Islet of Langerhans (tissue), 1 donor: ENCODE measurements around the gene ZNF322.
A peak's percentile ranks its signal among the peaks of the same experiment; 100 is the strongest.

Source experiments
- FAIRE-seq: peaks from one replicate; lab custom pipeline; 2011; peaks lifted over from hg19 to GRCh38; lab: Jason Lieb, UNC

ZNF322 gene

DNA sequence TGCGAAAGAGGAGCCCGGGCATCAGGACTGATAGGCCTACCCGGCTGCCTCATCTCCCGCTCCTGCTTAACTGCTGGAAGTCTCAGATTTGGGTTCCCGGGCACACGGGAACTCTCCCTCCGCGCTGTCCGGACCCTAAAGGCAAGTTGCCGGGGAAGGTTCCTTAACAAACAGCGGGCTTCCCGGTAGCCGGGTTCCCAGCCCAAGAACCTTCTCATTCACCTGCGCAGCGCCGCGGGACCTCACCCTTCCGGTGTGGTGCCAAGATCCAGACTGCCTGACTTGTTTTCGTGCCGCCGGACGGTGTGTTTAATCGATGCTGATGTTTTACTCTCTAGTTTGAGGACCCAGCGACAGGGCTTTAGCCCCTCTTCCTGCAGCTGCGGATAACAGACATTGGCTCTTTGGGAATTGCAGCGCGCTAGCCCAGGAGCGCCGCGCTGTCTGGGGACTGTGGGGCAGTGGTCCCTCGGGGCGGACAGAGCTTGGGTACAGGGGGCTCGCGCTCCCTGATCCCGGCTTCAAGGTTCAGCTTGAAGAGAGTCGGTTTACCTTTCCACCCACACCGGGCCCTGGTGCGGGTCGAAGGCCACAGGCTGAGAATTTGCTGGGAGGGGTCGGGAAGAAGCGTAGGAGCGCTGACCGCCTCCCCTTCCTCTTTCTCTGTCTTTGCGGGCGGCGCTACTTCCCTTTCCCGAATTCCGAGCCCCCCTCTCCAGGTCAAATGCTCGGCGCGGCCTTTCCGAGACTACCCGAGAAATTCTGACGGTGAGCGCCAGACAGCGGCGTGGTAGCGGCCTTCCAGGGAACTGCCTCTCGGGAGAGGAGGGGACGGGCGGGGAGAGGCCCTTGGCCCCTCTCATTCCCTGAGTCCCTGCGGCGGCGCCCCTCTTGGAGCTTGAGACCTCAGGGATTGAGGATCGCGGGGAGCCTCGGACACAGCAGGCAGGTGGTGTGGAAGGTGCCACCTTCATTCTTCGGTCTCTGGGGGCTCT lies 45.6 kb downstream of the ZNF322 start:
- no peak for FAIRE-seq

DNA sequence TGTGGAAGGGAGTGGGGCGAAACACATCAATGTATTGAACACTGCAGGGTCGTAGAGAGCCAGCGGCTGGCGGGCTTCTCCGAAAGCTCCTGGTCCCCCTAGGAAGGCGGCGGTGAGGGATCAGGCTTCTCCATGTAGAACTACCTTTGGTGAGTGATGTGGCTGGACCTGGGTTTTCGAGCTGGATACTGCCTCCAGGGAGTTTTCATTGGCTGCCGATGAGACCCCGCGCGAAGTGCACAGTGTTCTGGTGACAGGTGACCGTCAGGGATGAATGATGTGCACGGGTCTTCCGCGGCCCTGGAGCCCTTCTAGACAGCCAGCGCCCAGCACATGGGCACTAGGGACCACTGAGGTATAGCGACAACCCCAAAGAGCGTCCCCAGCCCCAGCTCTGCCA lies 46.3 kb downstream of the ZNF322 start:
- no peak for FAIRE-seq

DNA sequence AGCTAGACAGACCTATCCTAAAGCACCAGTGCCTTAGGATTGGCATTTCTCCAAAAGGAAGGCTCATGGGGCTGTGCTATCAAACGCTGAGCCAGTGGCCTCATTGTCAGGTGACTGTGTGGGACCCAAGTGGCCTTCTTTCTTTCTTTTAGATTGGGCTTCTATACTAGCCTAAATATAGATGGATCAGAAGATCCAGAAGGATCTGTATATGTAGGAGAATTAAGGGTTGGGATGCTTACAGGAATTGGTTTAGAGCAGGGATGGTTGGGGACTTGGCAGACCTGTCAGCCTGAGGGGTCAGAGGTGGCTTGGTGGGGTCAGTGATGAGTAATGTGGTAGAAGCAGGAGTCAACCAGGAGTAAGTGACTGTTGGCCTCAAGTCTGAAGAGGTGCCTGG lies 47.9 kb downstream of the ZNF322 start:
- FAIRE-seq = no peak

DNA sequence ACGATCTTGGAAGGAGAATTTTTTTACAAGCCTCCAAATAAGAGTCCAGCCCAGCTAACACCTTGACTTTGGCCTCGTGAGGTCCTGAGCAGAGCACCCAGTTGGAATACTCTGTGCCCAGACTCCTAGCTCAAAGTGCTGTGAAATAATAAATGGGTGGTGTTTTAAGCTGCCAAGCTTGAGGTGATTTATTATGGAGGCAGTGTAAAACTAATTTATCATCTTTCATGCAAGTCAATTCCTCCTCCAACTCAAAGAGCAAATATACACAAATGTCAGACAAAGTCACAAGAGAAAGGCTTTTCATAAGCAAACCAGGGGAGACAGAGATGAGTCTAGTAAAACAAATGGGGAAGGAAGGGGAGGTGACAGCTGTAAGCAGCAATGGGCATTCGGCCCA lies 50.1 kb downstream of the ZNF322 start:
- FAIRE-seq = no peak

DNA sequence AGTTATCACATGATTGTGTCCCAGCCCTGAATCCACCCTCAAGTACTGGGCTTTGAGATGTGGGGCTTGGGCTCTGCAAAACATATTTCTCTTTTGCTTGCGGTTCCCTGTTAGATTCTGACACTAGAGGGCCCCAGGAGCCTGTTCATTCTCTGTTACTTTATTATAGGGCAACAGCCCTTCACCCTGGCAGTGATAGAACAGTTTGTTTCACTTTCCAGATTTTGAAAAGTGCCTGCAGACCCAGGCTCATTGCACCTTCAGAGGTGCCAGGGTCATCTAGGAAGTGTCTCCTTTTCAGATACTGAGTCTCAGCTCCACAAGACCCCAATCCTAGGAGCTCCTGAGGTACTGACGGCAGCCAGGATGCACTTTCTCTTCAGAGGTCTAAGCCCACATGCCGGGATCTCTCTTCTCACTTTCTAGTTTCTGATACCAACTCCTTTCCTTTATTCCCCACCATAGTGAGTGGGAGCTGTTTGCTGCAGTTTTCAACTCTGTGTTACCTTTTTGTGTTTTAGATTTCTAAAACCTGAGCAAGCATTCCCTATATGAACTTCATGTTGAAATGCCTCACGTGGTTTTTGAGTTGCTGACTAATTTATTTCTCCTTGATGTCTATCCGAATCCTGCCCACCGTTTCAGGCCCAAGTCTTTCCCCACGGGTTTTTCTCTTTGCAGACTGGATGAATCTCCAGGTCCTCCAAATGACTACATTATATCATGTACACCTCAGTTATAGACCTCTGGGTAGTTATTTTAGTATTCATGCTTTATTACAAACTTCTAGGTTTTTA lies 51.9 kb downstream of the ZNF322 start:
- peak; percentile 94 for FAIRE-seq

DNA sequence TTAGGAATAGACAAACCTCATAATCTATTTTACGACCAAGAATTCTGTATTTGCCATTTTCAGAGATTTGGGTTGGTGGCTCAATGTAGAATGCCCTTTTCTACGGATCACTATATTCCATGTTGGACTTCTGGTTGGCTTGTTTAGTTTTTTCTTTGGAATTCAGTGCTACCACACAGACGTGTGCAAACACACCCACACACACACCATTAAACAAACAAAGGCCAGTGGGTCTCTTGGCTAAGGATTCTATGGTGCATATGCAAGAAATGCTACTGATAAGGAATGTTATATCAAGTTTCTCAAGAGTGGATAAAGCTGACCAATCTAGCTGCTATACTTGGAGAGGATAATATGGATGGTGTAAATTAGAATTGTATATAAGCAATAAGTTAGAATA lies 54.7 kb downstream of the ZNF322 start:
- no peak for FAIRE-seq

DNA sequence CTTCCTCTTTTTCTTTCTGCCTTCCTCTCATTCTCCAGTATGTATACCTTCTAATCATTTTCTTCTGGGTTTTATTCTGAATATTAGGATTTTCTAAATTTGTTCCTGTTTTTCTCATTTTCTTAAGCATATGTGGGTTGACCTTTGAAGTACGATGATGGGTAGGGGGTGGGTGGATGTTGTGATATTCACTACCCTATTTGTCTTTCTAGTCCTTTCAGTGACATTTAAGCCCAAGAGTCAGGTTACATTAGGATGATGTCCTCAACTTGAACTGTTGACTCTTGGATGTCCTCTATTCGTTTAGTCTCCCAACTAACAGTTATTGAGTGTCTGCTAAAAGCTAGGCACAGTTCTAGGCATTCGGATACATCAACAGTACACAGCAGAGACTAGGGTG lies 55.5 kb downstream of the ZNF322 start:
- FAIRE-seq = no peak

DNA sequence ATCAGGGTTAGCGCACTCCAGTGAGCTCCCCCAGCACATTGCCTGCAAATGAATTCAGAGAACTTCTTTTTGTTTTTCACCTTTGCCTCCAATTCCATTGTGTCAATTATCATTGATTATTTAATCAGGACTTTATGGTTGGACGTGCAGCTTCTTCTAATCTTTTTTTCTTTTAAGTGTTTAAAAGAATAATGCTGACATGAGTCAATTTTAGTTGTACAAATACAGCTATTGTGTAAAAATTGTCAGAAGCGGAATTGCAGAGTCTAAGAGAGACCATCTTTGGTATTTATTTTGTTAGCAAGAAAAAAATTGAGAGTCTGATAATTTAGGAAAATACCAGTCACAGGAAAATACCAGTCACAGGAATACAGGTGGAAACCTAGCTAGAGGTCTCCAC lies 57.3 kb downstream of the ZNF322 start:
- FAIRE-seq = no peak

DNA sequence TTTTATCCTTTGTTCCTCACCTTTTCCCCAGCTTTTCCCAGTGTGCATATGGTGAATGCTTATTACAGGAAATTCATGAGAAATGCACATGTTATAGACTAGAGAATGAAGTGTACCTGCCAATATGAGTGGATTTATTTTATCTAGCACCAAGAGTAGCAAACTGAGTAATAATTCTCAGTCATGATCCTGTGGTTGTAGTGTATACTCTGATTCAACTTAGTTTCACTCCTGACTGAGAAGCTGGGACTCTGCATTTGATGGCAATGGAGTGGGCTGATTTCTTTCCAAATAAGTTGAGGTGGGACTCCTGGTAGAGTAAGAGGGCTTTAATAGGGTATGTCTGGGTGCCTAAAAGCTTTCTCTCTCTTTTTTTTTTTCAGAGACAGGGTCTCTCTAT lies 58.8 kb downstream of the ZNF322 start:
- FAIRE-seq = no peak

DNA sequence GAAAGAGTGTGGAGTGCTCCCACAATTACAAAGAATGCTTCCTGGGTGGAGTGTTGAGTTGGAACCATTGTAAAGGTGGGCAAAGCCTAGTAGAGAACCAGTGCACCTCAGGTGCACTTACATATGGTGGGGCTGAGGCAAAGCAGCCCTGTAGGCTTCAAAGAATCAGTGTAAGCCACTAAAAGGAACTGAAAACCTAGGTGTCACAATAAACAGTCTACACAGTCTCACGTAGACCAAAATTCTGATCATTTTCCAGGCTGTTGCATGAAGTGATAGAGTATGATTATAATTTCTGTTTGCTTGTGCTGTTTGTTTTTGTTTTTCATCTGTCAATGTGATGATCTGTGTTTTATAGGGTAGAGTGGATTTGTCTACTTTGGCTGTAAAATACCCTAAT lies 60.0 kb downstream of the ZNF322 start:
- FAIRE-seq = no peak

DNA sequence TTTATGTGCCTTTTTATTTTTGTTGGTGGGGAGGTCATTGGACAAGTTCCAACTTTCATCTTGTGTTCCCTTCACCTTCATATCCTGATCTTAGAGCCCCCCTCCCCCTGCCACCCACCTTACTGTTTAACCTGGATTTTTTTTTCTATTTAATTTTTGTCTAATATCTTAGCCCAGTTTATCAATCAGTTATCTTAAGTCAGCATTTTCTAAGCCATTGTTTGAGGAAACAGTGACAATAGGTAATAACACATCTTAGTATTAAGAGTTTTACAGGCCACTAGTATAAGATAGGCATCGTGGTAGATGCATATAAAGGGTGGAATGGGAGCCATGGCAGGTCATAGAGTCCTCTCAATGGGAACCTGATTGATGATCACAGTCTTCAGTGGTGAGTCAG lies 60.4 kb downstream of the ZNF322 start:
- no peak for FAIRE-seq

DNA sequence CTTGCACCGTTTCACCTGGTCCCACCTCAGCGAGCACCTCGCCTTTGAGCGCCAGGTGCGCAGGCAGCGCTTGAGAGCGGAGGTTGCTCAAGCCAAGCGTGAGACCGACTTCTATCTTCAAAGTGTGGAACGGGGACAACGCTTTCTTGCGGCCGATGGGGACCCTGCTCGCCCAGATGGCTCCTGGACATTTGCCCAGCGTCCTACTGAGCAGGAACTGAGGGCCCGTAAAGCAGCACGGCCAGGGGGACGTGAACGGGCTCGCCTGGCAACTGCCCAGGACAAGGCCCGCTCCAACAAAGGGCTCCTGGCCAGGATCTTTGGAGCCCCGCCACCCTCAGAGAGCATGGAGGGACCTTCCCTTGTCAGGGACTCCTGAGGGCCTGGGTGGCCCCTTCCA lies 61.3 kb downstream of the ZNF322 start:
- no peak for FAIRE-seq

DNA sequence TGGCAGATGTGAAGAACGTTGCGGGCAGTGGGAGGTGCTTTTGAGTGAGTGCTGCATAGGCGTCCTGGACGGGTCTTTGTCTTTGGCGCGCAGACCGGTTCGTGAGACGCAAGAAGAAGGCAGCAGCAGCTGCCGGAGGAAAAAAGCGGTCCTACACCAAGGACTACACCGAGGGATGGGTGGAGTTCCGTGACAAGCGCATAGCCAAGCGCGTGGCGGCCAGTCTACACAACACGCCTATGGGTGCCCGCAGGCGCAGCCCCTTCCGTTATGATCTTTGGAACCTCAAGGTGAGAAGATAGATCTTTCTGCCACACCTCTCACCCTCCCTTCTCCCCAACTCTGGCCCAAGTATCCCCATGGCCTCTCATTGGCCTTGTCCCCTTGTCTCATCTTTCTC lies 61.7 kb downstream of the ZNF322 start:
- FAIRE-seq = no peak

DNA sequence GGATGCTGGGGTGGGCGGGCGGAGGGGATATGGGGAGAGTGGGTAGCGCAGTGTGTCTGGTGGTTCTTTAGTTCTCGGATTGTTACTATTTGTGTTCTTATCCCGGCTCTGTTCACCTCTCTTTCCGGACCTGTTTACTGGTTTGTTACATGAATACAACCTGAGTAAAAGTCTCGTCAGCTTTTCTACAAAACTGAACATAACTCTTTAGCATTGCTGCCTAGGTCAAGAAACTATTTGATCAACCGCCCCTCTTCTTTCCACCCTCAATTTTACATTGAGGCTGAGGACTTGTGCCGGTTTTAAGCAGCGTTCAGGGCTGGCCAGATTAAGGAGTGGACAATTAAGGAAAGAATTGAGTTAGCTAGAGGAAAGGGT lies 62.2 kb downstream of the ZNF322 start:
- no peak for FAIRE-seq

DNA sequence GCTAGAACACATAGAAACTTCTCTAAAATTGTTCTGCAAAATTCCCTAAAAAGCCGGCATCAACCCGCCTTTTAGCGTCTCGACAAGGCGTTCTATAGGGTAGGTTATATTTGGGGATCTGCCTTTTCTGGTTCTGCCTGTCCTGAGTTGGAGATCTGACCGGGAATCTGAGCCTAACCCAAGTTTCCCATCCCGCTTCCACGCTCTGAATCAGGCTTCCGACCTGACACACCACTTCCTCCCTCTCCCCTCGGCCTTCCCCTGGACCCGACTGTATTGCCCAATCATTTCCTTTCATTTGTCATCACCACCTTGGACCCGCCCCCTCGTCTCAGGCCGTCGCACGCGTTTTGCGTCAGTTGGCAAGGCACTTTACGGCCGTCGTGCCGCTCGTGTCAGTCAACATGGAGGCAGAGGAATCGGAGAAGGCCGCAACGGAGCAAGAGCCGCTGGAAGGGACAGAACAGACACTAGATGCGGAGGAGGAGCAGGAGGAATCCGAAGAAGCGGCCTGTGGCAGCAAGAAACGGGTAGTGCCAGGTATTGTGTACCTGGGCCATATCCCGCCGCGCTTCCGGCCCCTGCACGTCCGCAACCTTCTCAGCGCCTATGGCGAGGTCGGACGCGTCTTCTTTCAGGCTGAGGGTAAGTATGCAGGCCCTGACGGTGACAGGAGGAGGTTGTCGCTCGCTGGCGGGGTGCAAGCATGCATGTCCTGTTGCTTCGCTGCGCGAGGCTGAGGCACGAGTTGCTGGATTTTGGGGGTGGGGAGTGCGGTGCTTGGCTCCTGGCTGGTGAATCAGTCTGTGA lies 62.8 kb downstream of the ZNF322 start, which contains the start of gene ABT1:
Gene ABT1 (plus strand): TSS at position 375 of the 810 bp plus-strand sequence. CDS start 30 bp downstream, at position 405.
- FAIRE-seq = peak; percentile 79

DNA sequence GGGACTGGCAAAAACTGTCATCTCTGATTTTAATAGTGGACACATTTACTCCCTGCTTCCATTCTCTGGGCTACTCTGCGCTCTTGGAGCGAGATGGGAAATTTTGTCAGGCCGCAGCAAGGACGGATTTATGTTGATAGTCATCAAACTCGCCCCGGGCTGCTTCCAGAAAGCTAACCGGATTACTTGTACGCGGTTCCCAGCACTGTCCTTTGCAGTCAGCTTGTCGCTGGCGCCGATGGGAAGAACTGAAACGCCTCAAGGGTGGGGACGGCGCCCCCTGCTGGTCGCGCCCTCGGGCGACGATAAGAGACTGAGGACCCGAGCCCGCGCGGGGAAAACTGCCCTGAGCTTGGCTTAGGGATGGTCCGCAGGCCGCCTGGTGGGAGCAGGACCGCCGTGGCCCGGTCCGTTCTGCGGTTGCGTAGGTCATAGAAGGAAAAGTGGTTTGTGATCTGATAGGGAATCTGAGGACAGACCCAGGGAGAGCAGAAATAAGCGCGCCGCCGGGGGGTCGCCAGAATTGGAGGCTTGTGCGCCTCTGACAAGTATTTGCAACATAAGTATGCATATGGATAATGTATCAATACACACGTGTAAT lies 63.8 kb downstream of the ZNF322 start:
- no peak for FAIRE-seq

DNA sequence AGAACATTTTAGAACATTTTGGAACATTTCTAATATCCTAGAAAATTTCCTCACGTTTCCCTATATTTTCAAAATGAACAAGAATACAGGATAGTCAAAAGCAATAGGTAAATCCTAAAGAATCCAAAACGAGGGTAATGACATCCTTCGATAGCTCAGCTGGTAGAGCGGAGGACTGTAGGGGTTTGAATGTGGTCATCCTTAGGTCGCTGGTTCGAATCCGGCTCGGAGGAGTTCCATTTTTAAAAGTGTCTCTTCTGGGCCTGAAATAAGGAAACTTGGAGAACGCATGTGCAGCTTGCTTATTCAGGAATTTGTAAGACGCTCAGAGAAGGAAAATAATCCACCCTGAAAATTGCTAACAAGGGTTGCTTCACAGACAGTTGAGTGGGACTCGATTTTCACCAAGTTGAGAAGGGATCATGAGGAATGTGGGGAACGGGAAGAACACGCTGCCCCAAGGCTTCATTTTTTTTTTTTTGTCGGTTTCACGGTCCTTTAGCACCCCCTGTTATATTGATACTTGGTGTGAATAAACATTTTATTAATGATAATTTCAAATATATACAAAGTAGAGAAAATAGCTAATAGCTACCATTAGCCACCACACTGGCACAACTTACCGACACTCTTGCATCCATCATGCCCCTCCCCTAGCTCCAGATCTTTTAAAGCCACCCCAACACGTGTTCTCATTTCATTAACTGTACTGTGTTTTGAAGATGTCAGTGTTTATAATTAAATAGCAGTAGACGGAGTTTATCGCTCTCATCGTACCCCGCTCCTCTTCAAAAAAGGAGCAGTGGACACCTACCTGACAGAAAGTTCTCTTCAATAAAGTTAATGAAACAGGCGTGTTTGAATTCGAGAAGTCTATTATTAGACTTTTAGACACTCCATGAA lies 64.6 kb downstream of the ZNF322 start:
- no peak for FAIRE-seq

DNA sequence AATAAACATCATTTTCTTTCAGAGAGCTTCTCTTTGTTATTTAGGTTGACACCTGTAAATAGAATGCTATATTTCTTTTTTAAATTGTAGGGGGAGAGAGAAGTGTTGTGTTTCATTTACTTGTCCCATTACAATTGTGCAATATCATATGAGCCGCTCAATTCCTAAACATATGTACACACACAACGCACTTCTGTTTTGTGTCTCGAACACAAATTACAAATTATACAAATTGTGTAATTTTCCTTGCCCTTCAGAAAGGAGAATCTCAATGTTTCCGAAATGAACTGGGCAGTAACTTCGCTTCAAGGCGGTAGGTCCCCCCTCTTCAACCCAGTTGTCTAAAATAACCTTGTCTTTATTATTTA lies 65.4 kb downstream of the ZNF322 start:
- FAIRE-seq = no peak

DNA sequence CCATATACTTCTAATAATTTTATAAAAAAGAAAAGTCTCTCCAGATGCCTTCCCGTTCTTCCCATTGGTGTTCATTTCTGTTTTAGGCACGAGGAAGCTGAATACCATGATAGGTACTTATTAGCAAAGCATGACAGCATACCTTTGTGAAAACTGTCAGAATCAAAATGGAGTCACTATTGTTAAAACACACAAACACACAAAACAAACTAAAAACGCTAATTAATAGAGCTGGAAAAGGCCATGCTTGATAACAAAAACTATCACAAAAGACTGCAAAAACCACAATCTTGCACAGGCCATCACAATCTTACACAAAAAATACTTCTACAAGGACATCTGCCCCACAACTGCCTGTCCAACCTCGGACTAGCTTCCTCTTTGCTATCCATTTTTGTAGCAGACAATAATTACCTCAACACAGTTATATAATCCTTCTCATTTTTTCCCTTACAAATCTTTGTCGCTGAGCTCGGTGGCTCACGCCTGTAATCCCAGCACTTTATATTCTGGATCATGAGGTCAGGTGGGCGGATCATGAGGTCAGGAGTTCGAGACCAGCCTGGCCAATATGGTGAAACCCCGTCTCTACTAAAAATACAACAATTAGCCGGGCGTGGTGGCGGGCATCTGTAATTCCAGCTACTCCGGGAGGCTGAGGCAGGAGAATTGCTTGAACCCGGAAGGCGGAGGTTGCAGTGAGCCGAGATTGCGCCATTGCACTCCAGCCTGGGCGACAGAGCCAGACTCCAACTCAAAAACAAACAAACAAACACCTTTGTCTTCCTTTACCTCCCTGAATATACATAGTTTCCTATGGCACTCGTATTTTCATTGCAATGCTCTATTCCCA lies 66.0 kb downstream of the ZNF322 start:
- FAIRE-seq = no peak

DNA sequence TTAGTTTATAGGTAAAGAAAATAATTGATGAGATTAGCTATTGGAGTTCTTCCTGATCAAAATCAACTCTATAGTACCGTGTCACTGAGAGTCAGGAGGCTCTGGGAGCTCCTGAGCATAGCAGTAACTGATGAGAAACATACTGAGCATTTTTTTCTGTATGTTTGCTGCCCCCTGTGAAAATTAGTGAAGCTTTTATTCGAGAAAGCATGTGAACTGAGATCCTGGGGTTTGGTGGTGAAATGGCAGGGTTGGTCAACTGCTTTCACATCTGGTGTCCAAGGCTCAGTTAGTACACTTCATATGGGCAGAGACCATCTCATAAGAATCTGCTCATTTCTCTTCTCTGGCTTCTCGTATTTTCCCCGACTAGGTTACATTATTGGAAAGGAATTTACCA lies 66.9 kb downstream of the ZNF322 start:
- FAIRE-seq = no peak
